Stimulated activated CD8-positive, alpha-beta memory T cell treated with anti-CD3 and anti-CD28 coated beads, Interleukin-15, amount 100 ng/mL, for 48 hours (primary cell): ENCODE measurements around the gene PIP4K2A.

ENCODE experiments used
- DNase-seq, 2 donors: peaks; one replicate each; pipeline ENCODE4 v3.0.0-alpha.2; 2020; ENCODE audit warnings: low read depth in 2 of 2

Gene PIP4K2A

DNA sequence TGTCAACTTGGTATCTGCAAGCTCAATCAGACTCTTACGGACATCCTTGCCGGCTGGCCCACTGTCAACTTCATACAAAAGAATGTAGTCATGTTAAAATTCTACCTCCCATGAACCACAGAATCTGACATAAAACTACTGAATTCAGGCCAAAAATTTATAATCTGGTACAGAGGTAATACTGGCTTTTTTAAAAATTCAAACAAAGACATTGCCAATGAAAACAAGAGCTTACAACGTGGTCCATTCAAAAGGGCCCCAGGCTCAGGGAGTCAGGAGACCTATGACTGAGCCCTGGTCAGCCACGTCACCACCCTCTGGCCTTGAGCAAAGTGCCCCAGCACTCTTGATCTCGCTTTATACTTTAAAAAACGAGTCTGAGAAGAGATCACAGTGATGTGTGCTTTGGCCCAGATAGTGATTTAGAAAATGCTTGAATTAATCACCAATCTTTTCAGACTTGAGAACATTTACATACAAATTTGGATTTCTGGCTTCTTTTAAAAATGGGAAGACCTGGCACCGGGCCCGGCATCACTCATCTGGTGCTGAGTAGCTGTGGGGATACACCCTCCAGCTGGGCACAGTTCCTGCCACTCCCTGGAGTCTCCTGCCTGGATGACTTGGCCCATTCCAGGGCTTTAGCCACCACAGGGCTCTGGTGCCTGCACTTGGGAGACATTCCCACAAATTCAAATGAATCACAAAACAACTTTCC is 94.1 kb downstream of the PIP4K2A start:
- no peak for DNase-seq

GRCh38 chr10:22619101-22619500 is 95.3 kb downstream of the PIP4K2A start:
- DNase-seq, result no peak

DNA sequence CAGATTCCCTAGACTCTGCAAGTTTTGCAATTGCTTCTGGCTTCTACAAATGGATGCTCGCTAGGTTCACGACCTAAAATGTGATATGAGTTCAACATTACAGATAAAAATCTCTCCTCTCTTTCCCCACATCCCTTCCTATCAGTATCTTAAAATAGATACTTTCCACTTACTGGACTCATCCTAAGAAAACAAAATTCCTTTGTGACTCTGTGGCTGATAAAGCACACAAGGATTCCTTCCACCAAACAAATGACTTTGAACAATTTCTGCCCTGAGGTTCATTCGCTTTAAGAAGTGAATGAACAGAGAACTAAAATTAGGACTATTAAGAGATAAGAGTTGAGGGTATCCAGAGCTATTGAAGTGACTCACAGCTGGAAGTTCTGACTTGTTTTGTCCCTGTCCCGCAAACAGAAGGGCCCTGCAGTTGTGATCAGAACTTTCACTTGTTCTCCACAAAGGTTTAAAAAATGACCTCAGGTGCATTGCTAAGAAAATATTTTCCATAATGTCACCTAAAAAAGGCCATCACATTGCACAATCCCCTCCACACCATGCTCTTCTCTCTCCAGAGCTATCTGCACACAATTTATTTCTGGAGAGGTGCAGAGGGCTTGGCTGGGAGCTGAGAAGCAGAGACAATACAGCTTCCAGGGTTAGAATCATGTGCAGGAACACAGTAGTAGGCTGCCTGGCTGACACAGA is 96.1 kb downstream of the PIP4K2A start:
- DNase-seq, result no peak

GRCh38 chr10:22617516-22617915 is 96.9 kb downstream of the PIP4K2A start:
- DNase-seq, result no peak

DNA sequence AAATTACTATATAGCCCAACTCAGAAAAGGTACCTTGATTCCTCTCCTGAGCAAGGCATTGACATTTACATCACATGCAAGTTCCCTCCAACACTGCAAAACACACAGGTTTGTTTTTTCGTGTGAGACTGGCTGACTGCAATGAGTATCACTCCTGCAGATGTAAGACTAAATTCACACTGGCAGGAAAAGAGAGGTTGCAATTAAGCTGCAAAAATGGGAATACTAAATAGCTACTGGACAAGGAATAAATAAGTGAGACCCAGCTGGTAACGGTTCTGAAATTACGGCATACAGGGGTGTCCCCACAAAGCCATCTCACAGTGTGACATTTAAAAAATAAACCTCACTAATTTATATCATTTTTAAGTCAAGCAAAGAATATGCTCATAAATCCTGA is 97.3 kb downstream of the PIP4K2A start:
- no peak for DNase-seq

- DNase-seq, result no peak
Measured at GRCh38 chr10:22615819-22616499, 98.4 kb downstream of the PIP4K2A start.

GRCh38 chr10:22615101-22615500 is 99.3 kb downstream of the PIP4K2A start:
- no peak for DNase-seq

DNA sequence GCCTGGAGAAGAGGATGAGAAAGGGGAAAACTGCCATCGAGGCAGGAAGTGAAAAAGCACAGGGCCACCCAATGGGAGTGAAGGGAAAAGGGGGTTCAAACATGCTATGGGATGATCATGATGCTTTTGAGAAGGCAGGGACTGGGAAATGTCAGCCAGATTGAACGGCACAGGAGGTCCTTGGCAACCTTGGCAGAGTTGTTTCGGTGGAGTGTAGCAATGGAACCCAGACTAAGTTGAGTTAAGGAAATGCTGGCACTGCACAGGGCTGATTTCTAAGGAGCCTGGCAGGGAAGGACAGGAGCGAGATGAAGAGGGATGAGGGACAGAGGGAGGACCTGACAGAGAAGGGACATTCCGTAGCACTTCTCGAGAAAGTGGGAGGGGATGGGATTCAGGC is 101.4 kb downstream of the PIP4K2A start:
- no peak for DNase-seq

DNA sequence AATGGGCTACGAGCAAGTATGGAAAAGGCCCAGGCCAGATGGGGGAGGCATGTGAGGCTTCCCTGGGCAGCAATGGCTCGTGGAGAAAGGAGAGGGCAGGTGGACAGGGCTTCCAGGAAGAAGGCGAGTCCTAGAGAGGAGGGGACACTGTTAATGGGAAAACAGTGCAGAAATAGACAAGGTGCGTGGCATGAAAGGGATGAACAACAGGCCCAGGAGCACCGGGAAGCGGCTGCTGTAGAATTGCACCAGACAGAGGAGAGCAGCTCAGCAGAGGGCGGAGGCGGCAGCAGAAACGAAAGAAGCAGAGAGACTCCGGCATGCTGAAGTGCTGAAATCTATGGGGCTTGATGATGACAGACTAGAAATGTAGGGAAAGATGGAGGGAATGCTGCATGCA is 102.1 kb downstream of the PIP4K2A start:
- no peak for DNase-seq

DNA sequence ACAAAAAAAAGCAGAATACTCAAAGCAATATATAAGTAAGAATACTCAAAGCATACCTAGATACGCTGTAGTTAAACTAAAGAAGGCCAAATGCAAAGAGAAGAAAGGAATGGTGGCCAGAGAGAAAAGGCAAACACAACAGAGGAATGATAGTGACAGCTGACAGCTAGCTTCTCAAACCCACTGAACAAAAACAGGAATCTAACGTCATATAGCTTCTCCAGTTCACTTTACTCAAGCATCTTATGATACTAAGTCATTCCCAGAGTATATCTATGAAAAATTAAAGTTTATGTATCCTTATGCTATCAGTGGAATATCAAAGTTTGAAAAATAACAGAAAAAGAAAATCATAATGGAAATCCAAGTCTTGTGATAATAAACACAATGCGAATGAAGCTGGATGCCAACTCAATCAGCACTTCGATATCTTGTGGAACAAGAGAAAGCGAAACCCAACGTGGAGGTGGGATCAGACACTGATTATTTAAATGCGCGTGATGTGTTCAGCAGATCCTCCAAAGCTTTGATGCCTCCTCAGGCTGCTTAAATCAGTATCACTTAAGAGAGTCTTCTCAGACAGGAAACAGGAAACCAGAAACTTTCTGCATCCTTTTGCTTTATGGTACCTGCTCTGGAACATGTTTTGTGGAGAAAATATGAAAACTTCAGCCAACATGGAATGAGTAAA is 102.8 kb downstream of the PIP4K2A start:
- peak in 1 of 2 donors; percentile 38 for DNase-seq

GRCh38 chr10:22610610-22611009 is 103.8 kb downstream of the PIP4K2A start:
- no peak for DNase-seq

- no peak for DNase-seq
Measured at GRCh38 chr10:22609719-22610465, 104.5 kb downstream of the PIP4K2A start.

DNA sequence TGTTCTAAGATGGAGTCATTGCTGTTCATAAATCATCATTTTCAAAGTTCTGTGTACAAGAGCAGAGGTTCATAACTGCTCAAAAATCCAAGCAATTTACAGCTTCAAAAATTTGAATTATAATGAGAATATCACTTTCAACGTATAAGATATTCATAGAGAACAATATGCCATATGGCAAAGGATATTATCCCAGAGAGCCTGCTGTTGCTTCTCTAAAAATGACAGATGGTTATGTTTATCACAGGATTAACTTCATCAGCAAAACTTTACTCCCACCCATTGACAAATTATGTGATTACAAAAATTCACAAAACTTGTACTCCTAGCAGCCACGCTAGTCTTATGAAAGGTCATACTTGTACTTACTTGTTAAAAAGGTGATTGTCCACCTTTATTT is 105.1 kb downstream of the PIP4K2A start:
- DNase-seq, result no peak

DNA sequence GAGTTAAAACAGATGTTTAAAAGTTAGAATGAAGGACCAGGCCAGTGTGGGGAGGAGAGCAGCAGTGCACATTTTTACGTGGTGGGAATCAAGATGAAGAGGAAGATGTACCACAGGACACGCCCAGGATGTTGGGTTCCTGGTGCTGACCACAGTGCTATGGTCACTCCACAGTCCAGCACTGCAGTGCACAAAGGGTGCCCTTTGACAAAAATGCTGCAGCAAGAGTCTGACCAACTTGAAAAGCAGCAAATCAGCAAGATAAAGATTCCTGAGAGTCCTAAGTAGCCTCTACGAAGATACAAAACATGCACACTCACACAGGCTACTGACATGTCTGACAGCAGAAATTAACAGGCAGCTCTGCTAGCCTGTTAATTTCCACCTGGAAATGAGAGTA is 107.1 kb downstream of the PIP4K2A start:
- DNase-seq, result no peak

DNA sequence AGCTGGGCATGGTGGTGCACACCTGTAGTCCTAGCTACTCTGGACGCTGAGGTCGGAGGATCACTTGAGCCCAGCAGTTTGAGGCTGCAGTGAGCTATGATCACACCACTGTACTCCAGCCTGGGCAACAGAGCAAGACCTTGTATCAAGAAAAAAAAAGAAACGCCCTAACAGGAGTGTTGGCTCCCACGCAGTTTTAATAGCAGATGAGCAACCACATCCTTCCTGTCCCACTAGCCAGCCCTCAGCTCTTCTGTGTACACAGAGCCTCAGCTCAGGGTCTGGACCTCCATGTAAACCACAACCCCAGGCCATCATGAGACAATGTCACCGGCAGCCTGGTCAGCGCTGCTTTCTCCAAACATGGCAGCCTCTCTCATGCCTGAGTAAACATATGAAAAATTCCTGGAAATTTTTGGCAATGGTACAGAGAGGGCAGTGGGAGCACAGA is 108.2 kb downstream of the PIP4K2A start:
- DNase-seq, result no peak

DNA sequence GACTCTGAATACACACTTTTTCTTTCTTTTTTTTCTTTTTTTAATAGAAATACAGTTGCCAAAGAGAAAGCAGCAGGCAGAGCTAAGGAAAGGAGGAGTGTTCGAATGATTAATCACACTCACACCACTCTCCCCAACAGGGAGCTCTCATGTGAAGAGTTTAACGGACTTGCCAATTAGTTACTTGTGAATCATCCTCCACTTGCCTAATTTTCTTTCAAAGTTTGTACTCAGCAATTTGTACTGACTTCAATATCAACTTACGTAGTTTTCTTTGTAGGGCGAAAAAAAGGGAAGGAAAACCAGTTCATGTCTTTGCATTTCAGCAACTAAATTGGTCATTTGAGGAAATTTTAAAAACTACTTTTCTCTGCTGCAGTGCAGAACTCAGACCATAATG is 109.2 kb downstream of the PIP4K2A start:
- DNase-seq, result no peak

DNA sequence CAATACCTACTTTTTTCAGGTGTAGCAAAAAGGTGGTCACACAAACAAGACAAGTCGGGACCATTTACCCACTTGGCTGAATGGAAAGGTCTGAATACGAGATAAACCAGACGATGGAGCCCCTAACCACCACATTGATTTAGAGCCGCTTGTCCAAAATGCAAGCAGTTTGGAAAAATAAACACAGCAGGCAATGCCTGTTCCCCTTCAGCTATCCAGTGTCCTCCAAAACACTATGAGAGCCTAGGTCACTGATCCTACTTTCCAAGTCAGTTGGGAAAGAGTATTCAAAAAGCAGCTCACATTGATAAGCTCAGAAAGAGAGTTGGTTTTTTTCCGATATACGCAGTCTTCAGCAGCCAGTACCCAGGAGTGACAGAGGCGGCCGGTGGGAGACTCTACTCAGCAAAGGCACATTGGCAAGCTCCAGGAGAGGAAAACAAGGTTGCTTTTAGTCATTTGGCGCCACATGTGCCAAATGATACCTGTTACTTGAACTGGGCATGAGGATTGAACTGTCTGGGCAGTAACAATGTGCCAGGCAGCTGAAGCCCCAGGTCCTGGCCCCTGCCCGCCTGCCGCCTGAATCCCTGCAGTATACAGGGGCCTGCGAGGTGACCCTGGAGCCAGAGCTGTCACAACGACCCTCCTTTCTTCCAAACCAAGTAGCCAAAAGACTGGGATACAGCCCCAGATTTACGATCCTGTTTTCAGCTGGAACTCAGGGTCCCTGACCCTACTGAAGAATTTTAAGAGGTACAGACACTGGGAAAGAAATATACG is 109.8 kb downstream of the PIP4K2A start:
- no peak for DNase-seq

DNA sequence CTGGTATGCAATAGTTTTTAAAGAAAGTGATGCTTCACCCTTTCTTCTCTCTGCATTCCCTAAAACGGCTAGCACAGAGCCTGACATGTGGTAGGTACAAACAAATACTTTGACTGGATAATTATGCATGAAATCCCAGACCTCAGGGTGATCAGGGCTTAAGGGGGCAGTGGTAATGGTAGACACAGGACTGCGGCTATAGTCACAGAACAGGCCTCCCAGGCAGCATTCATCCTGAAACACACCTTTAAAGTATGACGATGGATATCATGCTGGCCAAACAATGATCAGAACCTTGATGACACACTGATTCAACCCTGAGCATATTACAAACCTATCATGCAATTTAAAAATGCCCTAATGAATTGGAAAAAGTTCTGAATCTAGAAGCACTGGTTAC is 110.8 kb downstream of the PIP4K2A start:
- no peak for DNase-seq

DNA sequence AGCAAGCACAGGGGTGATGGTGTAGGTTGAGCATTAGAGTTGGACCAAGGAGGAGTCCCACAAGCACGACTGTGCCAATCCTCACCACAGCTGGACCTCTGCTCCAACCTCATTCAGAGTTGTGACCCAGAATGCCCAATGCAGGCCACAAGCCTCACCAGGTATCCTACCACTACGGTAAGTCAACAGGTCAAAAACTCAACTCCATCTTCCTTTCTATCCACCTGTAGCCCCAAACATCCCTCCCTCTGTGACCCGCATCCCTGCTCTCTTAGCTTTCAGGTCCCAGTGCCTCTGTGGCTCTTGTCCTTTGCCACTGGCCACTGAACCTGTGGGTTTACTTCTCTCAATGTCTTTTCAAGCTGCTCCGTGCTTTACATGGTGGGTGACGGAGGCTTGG is 112.8 kb downstream of the PIP4K2A start:
- no peak for DNase-seq

- DNase-seq, result no peak
Measured at GRCh38 chr10:22599636-22600228, 114.6 kb downstream of the PIP4K2A start.
